K562 (cell line): ENCODE data around the gene GPC1. TPM values are rescaled to one million over a fixed set of nuclear protein-coding genes. Genes with fewer than 3 reads are reported as not detected.

Source experiments
- ATAC-seq: fragments of 200-7000 bp; cut with Tn5 transposase; 3 replicates; pipeline ENCODE4 v1.9.1; 2020; ENCODE audit warnings: moderate library complexity
- BruUV-seq: library from RNA; stranded (reverse); fragments of 400-500 nt; replicated peaks from 2 replicates; lab custom pipeline; 2021; lab: Mats Ljungman, UMichigan
- CTCF ChIA-PET: fragments of 300-600 bp; formaldehyde crosslinking; extraction: SDS; loops from one replicate; lab custom pipeline; 2021; ENCODE audit warnings: low intra/inter-chr PET ratio; lab: Yijun Ruan, JAX
- POLR2A ChIA-PET: fragments of 300-600, 350-650 bp; sonication (Branson Sonifier 250); formaldehyde crosslinking; extraction: SDS; loops from one replicate; lab custom pipeline; 2021; ENCODE audit warnings: antibody characterized with exemption, inconsistent platforms; lab: Yijun Ruan, JAX
- DNase-seq, 4 experiments: peaks; one replicate each; pipeline versions ENCODE4 v3.0.0 to v3.0.0-alpha.2; 2011 to 2018; ENCODE audit warnings: low spot score in 3 of 4, mixed read lengths in 3 of 4; ENCODE audit errors: extremely low read depth in 1 of 4
- FAIRE-seq: peaks from 2 replicates; lab custom pipeline; 2011; peaks lifted over from hg19 to GRCh38; lab: Jason Lieb, UNC
- H2AFZ ChIP-seq: 2 replicates; pipeline ENCODE4 v1.6.0; 2011; ENCODE audit warnings: low read depth, low read length, control low read depth, inconsistent platforms
- H3K27ac ChIP-seq: fragments of 200-600 bp; 3 replicates; pipeline ENCODE4 v1.8.0; 2011; ENCODE audit warnings: low read depth, mild to moderate bottlenecking, control low read depth, inconsistent platforms, low read length, moderate library complexity, mixed read lengths; ENCODE audit errors: extremely low read depth
- H3K27me3 ChIP-seq, 2 experiments: fragments of 300-600 bp in 1 of 2; 2 replicates in 1 of 2; 3 replicates in 1 of 2; pipeline versions ENCODE4 v1.6.0 to v1.8.0; 2011; ENCODE audit warnings: inconsistent platforms in 2 of 2, low read length in 2 of 2, mild to moderate bottlenecking in 1 of 2, mixed read lengths in 1 of 2, moderate library complexity in 1 of 2; ENCODE audit not compliant: control insufficient read depth in 2 of 2, insufficient read depth in 2 of 2
- H3K36me3 ChIP-seq: fragments of 300-600 bp; 3 replicates; pipeline ENCODE4 v1.8.0; 2011; ENCODE audit warnings: mild to moderate bottlenecking, low read length, inconsistent platforms; ENCODE audit not compliant: control insufficient read depth, insufficient read depth
- H3K4me1 ChIP-seq, 2 experiments: fragments of 200-600 bp in 1 of 2; replicated peaks in 1 of 2; 2 replicates in 1 of 2; 3 replicates in 1 of 2; pipeline versions ENCODE4 v1.5.1 to v1.8.0; 2011; ENCODE audit warnings: inconsistent platforms in 2 of 2, low read length in 2 of 2, mild to moderate bottlenecking in 1 of 2, mixed read lengths in 1 of 2, moderate library complexity in 1 of 2; ENCODE audit not compliant: control insufficient read depth in 2 of 2, insufficient read depth in 2 of 2
- H3K4me2 ChIP-seq: 2 replicates; pipeline ENCODE4 v1.6.1; 2011; ENCODE audit warnings: low read length, control low read depth, inconsistent platforms, mixed read lengths; ENCODE audit not compliant: insufficient read depth
- H3K4me3 ChIP-seq: fragments of 200-600 bp; sonication (generic), shearing (Covaris generic); 2 replicates; pipeline ENCODE4 v1.5.1; 2016; ENCODE audit warnings: control low read depth, inconsistent platforms
- H3K79me2 ChIP-seq: fragments of 200-600 bp; 3 replicates; pipeline ENCODE4 v1.8.0; 2011; ENCODE audit warnings: low read length, inconsistent platforms; ENCODE audit not compliant: control insufficient read depth, insufficient read depth
- H3K9ac ChIP-seq, 2 experiments: 2 replicates each; pipeline versions ENCODE4 v1.6.0 to v1.6.1; 2011; ENCODE audit warnings: low read depth in 2 of 2, low read length in 2 of 2, control low read depth in 1 of 2, inconsistent platforms in 1 of 2, mild to moderate bottlenecking in 1 of 2, mixed read lengths in 1 of 2; ENCODE audit not compliant: insufficient read depth in 1 of 2
- H3K9me1 ChIP-seq: one replicate; pipeline ENCODE4 v1.6.0; 2011; ENCODE audit warnings: inconsistent platforms, mild to moderate bottlenecking, low read length, moderate library complexity; ENCODE audit not compliant: control insufficient read depth, insufficient read depth
- H3K9me3 ChIP-seq: replicated peaks from 2 replicates; pipeline ENCODE4 v1.5.1; 2011; ENCODE audit warnings: low read depth, low read length, inconsistent platforms; ENCODE audit not compliant: control insufficient read depth, insufficient read depth
- H4K20me1 ChIP-seq: replicated peaks from 2 replicates; pipeline ENCODE4 v1.6.1; 2011; ENCODE audit warnings: low read length, inconsistent platforms, mixed read lengths; ENCODE audit not compliant: control insufficient read depth, insufficient read depth
- BCL6 ChIP-seq: fragments of 250-450 bp; sonication (Bioruptor Pico); IDR thresholded peaks from 2 replicates; pipeline ENCODE4 v1.4.0; 2020
- POLR2G ChIP-seq: fragments of 200-400 bp; formaldehyde crosslinking; IDR thresholded peaks from 2 replicates; pipeline ENCODE4 v1.6.1; 2017; ENCODE audit warnings: low read depth, mild to moderate bottlenecking, antibody characterized with exemption, low read length, moderate library complexity
- PTTG1 ChIP-seq: fragments of 450-650 bp; IDR thresholded peaks from 2 replicates; pipeline ENCODE4 v1.6.1; 2016; ENCODE audit warnings: low read depth, mild to moderate bottlenecking, missing genetic modification characterization, missing compliant biosample characterization
- TEAD1 ChIP-seq, 2 experiments: fragments of 450-650 bp in 1 of 2; sonication (generic) in 1 of 2; formaldehyde crosslinking; IDR thresholded peaks; 2 replicates each; pipeline versions ENCODE4 v1.4.0 to v1.8.0; 2020 to 2022; ENCODE audit warnings: mild to moderate bottlenecking in 2 of 2, missing genetic modification reagents in 1 of 2
- ZNF165 ChIP-seq: fragments of 250-450 bp; sonication (Bioruptor Pico); IDR thresholded peaks from 2 replicates; pipeline ENCODE4 v1.4.0; 2020; ENCODE audit warnings: borderline replicate concordance
- WGBS: fragments of 100-300 bp; shearing (Covaris generic); methylation state at CpG from one replicate; pipeline ENCODE4 v1.1.6; 2016; ENCODE audit warnings: low coverage, mixed read lengths; ENCODE audit not compliant: insufficient coverage; ENCODE audit errors: missing lambda C conversion rate; 5-methylcytosine and 5-hydroxymethylcytosine counted together
- in situ Hi-C: fragments of 300-500 bp; cut with MboI; formaldehyde crosslinking; loops from 4 replicates; pipeline ENCODE4 v1.15.0; 2018; ENCODE audit warnings: inconsistent platforms, mixed read lengths
- intact Hi-C: fragments of 100-400 bp; cut with micrococcal nuclease; formaldehyde crosslinking; loops from 2 replicates; pipeline ENCODE4 v1.14.2; 2022
- polyA plus RNA-seq, 8 experiments: library from polyadenylated mRNA; depleted of rRNA in 4 of 8; stranded (reverse) in 5 of 8; unstranded in 3 of 8; fragments of >200 nt; fragmentation: Nextera tagmentation in 2 of 8; fragmentation: Illumina TruSeq in 1 of 8; extraction: Ambion mirVana in 2 of 8; extraction: Trizol in 1 of 8; gene quantifications; 2 replicates each; pipeline versions ENCODE4 v1.2.1 to v1.2.3, GENCODE V29; 2011 to 2014; ENCODE audit warnings: inconsistent platforms in 1 of 8, missing spikeins in 1 of 8
- total RNA-seq, 7 experiments: library from RNA; depleted of rRNA in 6 of 7; stranded (reverse); fragments of >200 nt in 6 of 7; fragmentation: Illumina TruSeq in 2 of 7; extraction: Trizol in 2 of 7; gene quantifications; 2 replicates each; pipeline versions ENCODE4 v1.2.1 to v1.2.3, GENCODE V29; 2011 to 2021; ENCODE audit warnings: low replicate concordance in 1 of 7

GPC1 gene
- total and polyA plus RNA-seq, 9 of the 15 experiments (the other 6 are each of a cell fraction or from before 2014, with no cell fraction given): 0.07 to 0.82 (median 0.14) TPM; not detected in 3

DNA sequence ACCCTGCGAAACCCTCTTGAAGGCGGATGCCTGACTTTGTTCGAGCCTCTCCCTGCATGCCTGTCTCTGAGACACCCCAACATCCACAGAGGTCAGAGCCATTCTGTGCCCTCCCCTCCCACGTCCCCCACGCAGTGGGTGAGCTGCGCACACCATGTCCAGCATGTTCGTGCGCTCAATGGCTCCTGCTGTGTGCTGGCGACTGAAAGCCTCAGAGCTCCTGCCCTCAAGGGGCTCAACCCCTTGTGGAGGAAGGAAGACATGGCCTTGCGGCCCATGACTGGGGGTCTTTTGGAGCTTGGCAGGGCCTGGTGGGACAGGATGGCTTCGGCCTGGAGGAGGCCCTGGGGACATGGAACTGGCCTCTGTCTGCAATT, 76.6 kb downstream of the GPC1 start:
- H3K4me1 ChIP-seq: peaks cover 2 to 9% of the 10 kb centered on the region in 2 experiments; a peak in 2 of 5 replicates
- no peak overlapping the region for H3K27ac ChIP-seq
- intact Hi-C loops: loop anchor here (10.0 kb wide), 2 partner anchors 53 to 193 kb away; partner anchors contain the start of genes DUSP28 and RNPEPL1
- POLR2A ChIA-PET: no interaction called here
- WGBS: 80% methylated on average over 3 of the region's 11 CpGs
- H3K9me1 ChIP-seq: no peaks in the 10 kb centered on the region
- no peak overlapping the region for H3K4me3 ChIP-seq
- ATAC-seq (no peak), DNase-seq (no peak)
- no peaks in the 10 kb centered on the region for H3K9me3 ChIP-seq
- no TSS peak for BruUV-seq
- no peak overlapping the region for H2AFZ ChIP-seq
- TF ChIP-seq PTTG1 (tag) (no peak), TEAD1 (CRISPR knock-in tag; IDR thresholded peaks at IDR 0.05) (no peak)
- TF ChIP-seq, all 486 proteins: peak for 0
- Histone ChIP-seq H3K9ac (no peak overlapping the region; a peak in 1 of 4 replicates), H3K79me2 (no peaks in the 10 kb centered on the region), H4K20me1 (no peaks in the 10 kb centered on the region), H3K4me2 (no peak overlapping the region), H3K36me3 (peaks cover 20% of the 10 kb centered on the region; the same call in 1 of the 3 replicates), H3K27me3 (no peaks in the 10 kb centered on the region)
- in situ Hi-C loops: no loop called here
- CTCF ChIA-PET: no interaction called here
- FAIRE-seq: no peak

DNA sequence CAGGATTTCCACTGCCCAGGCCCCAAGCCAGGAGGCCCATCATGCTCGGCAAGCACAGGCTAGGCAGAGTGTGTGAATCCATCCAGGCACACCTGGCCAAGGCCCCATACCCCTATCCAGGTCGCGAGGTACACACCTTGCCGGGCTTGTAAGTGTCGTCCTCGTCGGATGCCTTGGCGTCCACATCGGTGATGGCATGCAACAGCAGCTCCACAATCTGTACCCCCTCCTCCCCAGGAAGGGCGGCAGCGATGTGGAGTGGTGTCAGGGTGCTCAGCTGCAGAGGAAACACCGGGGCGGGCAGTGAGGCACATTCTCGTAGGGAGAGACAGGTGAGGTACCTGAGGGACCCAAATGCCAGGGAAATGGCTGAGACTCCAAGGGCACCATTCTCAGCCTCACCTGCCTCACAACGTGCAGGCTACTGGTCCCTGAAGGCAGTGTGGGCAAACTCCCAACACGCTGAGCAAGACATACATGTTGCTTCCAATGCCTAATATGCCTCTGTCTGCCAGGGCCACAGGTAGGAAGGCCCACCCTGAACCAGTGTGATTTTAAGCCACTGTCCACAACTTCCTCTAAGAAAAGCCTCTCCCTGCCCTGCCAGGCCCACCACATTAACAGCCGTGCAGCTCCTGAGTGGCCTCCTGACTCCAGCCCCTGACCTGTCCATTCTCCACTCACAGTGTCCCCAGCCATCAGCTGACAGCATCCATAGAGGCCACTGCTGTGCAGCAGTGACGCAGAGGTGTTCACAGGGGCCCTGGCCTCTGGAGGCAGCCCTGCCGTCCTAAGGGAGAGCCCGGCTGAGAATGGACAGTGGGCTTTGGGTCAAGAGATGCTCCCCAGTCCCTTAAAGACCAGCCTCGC, 77.4 kb downstream of the GPC1 start:
- no peak for TF ChIP-seq ZNF165 (CRISPR knock-in tag)
- no peak for TF ChIP-seq BCL6 (CRISPR knock-in tag)
- 0 out of 2 replicates have a peak, but pooled peaks have one; percentile 19 for TF ChIP-seq POLR2G
- no peak for DNase-seq
- Histone ChIP-seq H3K79me2 (no peaks in the 10 kb centered on the region), H3K4me2 (no peak overlapping the region), H4K20me1 (no peaks in the 10 kb centered on the region), H3K27ac (no peak overlapping the region), H3K27me3 (no peaks in the 10 kb centered on the region), H2AFZ (no peak overlapping the region), H3K4me3 (no peak overlapping the region), H3K36me3 (peaks cover 20% of the 10 kb centered on the region; the same call in 1 of the 3 replicates), H3K4me1 (peaks cover 2 to 9% of the 10 kb centered on the region in 2 experiments; a peak in 2 of 5 replicates), H3K9ac (no peak overlapping the region), H3K9me3 (no peaks in the 10 kb centered on the region), H3K9me1 (no peaks in the 10 kb centered on the region)
- POLR2A ChIA-PET: no interaction called here
- no peak for FAIRE-seq
- intact Hi-C loops: loop anchor here (10.0 kb wide), 2 partner anchors 52 to 192 kb away; partner anchors contain the start of genes DUSP28 and RNPEPL1
- CTCF ChIA-PET: interaction anchor here (1.3 kb wide), 1 partner anchor 327 kb away, joined by 4 read pairs; no protein-coding TSS in a partner anchor
- 89% methylated on average over 14 of the region's 21 CpGs for WGBS
- BruUV-seq: no TSS peak
- in situ Hi-C loops: no loop called here
- no peak for ATAC-seq
